Stimulated activated CD4-positive, alpha-beta T cell treated with anti-CD3 and anti-CD28 coated beads, TNF-alpha, amount 100 ng/mL, for 1 hour (primary cell): ENCODE measurements around the gene POLR2L.

ENCODE experiments used
- DNase-seq, 3 donors: peaks; one replicate each; pipeline ENCODE4 v3.0.0-alpha.2; 2020; ENCODE audit warnings: low read depth in 3 of 3, low spot score in 1 of 3

POLR2L gene

DNA sequence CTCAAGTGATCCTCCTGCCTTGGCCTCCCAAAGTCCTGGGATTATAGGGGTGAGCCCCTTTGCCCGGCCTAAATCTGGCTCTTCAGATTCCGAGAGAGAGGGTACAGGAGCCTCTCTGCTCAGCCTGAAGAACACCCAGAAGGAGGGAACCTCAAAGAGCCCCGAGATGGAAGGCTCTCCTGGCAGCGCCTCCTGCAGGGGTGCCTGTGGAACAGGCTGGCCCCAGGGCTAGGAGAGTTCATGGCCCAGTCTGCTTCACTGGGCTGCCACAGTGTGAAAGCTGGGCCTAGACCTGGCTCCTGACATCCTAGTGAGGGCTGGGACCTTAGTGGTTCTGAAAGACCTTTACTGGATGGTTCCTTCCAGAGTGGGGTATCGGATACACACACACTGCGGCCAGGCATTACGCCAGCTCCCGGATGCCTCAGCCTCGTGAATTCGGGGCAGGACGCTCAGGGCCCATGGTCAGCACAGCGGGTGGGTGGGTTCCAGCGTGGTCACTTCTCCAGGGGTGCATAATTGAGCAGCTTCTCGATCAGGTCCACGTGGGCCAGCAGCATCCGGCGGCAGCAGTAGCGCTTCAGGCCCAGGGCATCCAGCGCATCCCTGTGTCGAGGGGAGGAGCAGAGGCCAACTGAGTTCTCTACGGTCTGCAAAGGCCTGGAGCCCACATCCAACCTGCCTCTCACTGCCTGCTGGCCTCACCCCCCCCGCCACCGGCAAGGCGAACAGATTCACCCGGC, 2.3 kb downstream of the POLR2L start:
- no peak for DNase-seq

DNA sequence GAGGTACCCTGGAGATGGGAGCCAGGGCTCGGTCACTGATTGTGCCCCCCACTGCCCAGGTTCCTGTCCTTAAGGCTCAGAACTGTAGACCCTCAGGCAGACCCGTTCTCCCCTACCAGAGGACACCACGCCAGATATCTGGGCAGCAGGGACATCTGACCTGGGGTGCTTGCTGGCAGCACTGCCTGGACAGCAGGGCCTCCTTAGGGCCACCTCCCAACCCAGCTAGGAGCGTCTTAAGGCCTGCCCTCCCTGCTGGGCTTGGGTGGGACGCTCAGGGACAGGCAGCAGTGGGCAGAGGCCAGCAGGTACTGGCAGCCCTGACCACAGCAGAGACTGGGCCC, 3.1 kb downstream of the POLR2L start:
- DNase-seq = no peak

DNA sequence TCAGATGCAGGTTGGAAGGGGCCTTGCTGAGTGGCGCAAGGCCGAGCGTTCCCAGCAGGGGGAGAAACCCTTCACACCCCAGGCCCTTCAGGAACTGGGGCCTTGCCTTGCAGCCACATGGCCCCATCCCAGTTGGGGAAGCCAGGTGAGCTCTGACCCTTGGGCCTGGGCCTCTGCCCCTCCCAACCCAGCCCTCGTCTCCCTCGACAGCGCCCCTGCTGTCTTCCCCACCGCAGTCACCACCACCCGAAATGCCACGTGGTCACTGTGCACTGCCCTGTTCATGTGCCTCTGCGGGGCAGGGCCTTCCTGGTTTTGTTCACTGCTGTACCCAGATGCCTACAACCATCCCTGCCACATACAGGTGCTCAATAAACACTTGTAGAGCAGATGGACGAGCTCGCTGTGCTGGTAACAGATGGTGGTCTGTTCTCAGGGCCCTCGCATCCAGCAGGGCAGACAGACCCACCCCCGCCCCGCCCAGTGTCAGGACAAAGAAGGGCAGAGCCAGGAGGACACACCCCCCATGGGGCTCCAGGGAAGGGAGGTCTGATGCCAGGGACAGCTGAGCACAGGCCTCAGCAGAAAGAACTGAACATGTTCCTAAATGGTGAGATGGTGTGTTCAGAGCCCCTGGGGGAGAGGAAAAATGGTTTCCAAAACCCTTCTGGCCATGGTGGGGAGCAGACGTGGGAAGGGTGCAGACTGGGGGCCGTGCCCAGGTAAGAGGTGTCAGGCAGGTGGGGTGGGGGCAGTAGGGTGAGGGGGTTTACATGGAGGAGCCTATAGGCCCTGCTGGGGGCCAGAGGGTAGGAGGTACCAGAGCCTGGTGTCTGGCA, 3.7 kb downstream of the POLR2L start:
- no peak for DNase-seq

DNA sequence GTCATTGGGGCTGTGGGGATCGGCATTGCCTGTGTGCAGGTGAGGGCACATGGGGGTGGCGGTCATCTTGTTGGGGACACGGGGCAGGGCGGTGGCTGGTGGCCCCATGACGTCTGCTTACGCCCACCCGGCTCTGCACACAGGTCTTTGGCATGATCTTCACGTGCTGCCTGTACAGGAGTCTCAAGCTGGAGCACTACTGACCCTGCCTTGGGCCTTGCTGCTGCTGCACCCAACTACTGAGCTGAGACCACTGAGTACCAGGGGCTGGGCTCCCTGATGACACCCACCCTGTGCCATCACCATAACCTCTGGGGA, 4.4 kb downstream of the POLR2L start:
- DNase-seq = no peak

DNA sequence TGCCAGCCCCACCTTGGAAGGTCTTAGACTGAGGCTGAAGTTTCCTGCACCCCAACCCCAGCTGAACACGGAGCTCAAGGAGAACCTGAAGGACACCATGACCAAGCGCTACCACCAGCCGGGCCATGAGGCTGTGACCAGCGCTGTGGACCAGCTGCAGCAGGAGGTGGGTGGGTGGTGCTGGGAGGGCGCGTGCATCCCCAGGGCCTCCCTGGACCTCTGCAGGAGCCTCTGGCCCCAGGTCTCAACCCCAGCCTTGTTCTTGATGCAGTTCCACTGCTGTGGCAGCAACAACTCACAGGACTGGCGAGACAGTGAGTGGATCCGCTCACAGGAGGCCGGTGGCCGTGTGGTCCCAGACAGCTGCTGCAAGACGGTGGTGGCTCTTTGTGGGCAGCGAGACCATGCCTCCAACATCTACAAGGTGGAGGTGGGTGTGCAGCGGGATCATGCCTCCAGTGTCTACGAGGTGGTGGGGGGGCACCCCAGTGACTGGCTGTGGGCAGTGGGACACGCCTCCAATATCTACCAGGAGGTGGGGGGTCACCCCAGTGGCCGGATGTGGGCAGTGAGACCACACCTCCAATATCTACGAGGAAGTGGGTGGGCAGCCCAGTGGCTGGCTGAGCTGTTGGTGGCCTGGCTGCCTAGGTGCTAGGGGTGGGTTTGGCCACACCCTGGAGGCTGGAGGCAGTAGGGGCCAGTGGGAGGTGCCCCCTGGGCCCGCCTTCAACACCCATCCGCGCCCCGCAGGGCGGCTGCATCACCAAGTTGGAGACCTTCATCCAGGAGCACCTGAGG, 4.9 kb downstream of the POLR2L start:
- DNase-seq = no peak

DNA sequence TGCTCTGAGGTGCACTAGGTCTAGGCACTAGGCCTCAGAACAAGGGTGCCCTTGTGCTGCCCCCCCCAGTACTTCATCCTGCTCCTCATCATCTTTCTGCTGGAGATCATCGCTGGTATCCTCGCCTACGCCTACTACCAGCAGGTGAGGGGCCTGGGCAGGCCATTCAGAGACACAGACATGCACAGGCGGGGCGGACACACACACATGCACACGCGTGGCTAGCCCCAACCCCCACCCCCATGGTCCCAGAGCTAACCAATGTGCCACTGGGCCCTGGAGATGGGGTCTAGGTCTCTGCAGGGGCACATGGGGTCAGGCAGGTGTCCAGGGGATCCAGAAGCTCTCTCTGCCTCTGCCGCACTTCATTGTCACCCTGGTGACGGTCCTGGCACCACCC, 5.6 kb downstream of the POLR2L start:
- DNase-seq = no peak

DNA sequence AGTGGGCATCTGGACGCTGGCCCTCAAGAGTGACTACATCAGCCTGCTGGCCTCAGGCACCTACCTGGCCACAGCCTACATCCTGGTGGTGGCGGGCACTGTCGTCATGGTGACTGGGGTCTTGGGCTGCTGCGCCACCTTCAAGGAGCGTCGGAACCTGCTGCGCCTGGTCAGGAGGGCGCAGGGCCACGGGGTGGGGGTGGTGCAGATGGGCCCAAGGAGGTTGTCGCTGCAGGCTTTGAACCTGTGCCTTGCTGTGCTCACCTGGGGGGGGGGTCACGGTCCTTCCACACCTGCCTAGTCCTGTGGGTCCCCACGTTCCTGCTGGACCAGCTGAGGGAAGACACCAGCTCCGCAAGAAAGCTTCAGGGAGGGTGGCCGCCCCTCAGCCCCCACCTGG, 6.1 kb downstream of the POLR2L start:
- no peak for DNase-seq

DNA sequence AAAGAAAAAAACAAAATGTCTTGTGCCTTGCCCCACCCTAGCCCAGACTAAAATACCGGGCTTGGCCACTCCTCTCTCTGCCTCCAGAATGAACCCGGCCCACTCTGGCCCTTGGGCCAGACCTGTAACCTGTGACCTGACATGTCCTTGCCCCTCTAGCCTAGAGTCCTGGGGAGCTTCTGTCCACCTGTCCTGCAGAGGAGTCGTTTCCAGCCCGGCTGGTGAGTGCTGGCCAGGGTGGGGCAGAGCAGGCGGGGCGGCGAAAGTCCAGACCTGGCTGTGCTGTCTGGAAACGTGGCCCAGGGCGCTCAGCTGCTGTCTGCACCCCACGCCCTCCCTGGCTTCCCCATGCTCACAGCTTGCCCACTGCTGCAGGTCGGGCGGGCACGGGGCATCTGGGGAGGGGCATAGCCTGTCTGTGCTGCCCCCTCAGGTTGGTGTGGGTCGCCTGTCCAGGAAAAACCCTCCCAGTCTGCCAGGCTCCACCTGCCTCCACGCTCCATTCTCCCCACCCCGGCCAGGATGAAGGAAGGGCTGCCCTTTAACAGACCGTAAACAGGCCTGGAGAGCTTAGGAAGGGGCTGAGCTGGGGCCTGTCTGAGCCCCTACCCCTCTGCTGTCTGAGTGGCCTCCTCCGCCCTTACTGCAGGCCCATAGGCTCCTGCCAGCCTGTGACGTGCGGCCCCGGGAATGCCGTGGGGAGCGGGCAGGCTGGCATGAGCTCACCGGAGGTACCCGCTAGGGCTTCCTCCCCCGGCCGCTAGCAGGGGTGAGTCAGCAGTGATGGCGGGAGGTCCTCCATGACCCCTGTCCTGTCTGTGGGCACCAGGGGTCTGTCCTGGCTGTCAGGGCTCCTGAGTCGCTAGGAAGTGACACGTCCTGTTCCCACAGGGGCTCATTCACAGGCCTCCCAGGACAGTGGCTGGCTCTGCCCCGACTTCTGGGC, 7.7 kb downstream of the POLR2L start:
- DNase-seq = no peak

DNA sequence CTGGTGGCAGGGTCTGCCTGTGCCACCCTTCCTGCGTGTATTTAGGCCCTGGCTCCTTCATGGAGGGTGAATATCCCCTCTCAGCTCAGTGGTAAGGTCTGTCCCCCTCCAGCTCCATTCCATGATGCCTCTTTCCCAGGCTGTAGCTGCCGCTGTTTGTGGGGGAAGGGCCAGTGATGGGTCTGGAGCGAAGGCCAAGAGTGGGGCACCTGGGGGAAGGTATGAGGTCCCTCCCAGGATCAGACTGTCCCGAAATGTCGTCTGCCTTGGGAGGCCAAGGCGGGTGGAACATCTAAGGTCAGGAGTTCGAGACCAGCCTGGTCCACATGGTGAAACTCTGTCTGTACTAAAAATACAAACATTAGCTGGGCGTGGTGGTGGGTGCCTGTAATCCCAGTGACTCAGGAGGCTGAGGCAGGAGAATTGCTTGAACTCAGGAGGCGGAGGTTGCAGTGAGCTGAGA, 8.4 kb downstream of the POLR2L start:
- DNase-seq = no peak

DNA sequence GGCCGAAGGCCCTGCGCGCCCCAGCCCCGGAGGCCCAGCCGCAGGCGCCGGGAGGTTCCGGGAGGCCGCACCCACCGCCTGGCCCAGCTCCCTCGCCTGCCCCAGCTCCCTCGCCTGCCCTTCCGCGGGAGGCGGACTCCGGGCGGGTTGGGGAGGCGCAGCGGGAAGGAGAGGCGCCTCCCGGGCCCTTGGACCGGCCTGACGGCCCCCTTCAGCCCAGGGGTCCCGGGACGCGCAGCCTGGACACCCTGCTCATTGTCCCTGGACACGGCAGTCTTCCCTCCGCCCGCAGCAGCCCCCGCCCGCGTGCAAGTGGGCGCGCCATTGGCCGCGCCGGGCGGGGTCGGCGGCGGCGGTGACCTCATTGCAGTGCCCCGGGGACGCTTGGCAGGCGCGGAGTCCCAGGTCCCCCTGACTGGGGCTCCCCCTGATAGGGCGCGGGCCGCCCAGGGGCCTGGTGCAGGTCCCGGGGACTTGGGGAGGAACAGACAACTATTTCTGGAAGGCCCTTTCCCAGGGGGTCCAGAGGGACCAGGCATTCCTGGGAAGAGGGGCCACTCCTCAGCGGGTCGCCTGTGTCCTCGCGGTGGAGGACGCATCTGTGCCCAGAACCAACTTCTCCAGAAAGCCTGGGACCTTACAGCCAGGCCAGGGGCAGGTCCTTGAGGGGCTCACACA, 9.1 kb downstream of the POLR2L start:
- DNase-seq = no peak

DNA sequence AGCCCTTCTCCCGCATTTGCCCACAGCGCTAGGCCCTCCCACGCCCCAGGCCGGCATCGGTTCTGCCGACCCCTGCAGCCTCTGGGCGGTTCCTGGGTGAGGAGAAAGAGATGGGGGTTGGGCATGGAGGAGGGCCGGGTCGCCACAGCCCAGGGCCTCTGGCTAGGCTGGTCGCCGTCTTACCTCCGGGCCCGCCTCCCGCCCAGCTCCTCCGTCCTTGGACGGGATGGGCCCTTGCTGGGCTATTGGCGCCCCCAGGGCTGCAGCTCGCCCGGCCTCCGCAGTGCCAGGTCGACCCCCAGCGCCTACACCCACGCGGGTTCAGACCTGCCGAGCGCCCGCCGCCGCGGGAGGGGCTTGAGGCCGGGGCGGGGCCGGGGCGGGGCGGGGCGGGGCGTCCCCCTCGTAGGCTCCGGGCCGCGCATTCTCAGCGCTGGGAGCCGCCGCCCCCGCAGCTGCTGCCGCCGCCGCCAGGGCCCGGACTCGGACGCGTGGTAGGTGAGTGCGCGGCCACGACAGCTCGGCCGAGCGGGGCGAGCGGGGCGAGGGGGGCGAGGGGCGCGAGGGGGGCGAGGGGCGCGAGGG, 9.7 kb downstream of the POLR2L start, which contains the start of gene CD151:
Gene CD151 (plus strand): TSS at position 424 of the 585 bp plus-strand sequence. CDS start 3,118 bp downstream, outside the sequence.
- no peak for DNase-seq

DNA sequence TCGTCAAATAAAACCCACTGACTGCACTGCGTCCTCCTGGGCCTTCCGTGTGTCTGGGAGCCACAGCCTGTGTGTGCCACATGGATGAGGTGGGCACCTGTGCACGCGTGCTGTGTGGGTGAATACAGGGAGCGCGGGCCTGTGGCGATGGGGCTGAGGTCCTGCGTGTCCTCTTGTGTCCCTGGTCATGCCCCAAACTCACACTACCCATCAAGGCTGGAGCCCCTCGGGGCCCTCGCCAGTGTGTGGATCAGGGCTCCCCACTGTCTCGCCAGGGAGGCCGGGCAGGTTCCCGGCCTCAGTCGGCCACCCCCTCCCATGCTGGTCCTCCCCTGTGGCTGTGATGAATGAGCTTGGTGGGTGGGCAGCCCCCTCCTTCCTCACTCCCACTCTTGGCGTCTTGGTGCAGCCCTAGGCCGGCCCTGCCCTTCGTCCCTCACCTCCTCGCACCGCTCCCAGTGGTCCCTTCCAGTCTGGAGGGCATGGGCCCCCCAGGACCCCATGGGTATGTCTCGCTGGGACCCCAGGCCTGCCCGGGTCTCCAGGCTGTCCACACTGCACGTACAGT, 10.3 kb downstream of the POLR2L start:
- DNase-seq = no peak

DNA sequence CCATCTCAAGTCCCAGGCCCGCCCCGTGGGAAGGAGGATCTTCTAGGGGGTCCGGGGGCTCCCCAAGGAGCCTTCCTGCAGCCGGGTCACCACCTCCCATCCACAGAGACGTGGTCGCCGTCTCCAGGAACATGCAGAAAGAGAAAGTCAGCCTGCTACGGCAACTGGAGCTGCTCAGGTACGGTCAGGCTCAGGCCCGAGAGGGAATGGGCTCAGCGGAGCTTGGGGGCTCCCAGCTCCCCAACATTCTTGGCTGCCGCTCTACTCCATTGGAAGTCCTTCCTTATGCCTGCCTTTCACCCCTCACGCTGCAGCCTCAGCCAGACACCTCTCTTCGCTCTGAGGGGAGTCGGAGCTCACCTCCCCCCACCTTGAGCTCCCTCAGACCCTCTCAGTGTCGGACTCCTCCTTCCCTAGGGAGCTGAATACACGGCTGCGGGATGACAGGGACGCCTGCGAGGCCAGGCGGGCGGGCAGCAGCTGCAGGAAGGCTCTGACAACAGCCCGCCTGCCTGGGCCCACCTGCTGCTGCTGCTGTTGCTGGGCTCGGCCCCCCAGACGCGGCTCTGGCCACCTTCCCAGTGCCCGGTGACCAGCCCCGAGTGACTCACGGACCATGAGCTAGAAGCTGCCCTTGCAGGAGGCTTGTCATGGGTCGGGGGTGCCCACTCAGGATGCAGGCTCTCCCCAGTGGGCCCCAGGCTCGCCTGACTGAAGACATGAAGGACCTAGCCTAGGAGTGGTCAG, 11.0 kb downstream of the POLR2L start:
- no peak for DNase-seq

DNA sequence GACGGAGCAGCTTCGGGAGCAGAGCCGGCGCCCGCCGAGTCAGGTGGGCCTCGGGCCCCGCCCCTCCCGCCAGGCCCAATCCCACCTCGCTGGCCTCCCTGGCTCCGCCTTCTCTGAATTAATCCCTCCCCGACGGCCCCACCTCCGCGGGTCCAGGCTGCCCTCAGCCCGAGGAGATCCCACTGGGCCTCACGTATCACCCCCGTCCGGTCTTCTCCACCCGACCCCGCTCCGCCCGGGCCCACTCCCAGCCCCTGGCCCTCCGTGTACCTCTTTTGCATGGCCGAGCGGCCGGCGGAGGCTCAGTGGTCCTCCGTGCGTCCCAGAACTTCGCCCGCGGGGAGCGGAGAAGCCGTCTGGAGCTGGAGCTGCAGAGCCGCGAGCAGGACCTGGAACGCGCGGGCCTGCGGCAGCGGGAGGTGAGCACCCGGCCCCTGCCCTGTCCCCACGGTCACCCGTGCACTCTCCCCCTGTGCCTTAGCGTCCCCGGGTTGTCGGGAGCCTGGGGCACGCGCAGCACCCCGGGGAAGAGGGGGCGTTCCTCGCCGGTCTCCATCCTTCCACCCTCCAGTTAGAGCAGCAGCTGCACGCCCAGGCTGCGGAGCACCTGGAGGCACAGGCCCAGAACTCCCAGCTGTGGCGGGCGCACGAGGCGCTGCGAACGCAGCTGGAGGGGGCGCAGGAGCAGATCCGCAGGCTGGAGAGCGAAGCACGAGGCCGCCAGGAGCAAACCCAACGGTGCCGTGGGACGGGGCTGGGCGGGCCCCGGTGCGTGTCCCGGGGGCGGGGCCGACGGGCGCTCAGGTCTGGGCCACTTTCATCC, 11.8 kb downstream of the POLR2L start:
- peak in 1 of 3 donors; percentile 39 for DNase-seq

DNA sequence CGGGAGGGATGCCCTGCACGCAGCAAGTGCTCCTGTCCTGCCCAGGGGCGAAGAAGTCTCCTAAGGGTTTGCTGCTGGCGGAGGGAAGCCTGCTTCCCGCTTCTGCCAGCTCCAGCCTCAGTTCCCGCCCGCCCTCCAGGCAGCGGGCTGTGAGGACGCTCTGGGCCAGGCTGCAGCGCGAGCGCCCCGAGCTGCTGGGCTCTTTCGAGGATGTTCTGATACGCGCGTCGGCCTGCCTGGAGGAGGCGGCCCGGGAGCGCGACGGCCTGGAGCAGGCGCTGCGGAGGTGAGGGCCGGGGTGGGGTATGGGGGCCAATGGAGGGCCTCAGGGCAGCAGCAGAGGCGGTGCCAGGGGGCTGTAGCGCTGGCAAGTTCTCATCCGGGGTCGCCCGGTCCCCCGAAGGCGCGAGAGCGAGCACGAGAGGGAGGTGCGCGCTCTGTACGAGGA, 12.5 kb downstream of the POLR2L start:
- DNase-seq = no peak

DNA sequence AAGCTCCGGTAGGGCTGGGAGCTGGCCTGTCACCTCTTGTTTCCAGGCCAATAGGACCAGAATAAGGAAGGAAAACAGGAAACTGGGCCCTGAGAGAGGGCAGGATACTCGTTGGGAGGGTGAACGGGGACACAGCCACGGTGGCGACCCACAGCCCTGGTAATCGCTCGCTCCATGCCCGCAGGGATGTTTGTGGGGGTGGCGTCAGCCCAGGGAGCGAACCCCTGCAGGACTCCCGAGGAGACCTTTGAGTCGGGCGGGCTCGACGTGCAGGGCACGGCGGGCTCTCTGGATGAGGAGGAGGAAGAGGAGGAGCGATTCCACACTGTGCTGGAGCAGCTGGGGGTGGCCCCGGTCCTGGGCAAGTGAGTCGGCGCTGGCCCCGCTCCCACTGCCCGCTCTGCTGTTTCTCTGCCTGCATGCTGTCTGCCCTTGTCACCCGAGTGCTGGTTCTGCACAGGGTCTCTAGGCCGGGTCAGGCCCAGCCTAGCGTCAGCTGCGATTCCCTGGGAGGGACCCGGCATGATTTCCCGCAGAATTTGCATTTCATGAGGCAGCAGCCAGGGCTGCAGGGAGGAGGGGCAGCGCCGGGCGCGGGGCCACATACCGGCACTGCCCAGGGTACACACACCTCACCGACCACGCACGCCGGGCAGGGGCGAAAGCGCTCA, 13.0 kb downstream of the POLR2L start:
- DNase-seq = no peak

DNA sequence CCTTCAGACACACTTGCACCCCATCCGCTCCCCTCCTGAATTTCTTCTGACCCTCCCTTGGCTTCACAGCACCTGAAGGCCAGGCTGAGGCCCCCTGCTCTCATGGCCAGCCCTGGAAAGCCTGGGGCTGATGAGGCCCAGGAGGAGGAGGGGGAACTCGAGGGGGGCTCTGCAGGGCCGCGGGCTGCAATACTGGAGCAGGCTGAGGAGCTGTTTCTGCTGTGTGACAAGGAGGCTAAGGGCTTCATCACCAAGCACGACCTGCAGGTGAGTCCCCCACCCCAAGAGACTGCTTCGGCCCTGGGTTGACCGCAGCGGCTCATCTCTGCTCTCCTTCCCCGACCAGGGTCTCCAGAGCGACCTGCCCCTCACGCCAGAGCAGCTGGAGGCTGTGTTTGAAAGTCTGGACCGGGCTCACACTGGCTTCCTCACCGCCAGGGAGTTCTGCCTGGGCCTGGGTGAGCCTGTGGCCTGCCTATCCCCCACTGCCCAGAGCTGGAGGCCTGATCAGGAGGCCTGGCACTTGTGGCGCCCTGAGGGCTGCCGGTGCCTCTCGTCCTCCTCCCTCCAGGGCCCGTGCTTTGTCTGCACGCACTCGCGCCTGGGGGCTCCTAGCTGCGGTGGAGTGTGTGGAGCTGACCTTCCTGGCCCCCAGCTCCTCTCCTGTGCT, 13.7 kb downstream of the POLR2L start:
- no peak for DNase-seq
